Renal cortex interstitium (tissue), 11 donors: ENCODE data around the gene PGF. TPM values are rescaled to one million over a fixed set of nuclear protein-coding genes. Genes with fewer than 3 reads are reported as not detected.
"Not testable (repeated sequence)": the region's sequence is repeated elsewhere in the genome, so short reads cannot be mapped to it uniquely, and the experiment has no call there.

ENCODE experiments used
- DNase-seq, 11 donors: peaks; one replicate each; pipeline ENCODE4 v3.0.0-alpha.2; 2013; ENCODE audit warnings: low read depth in 9 of 11, low spot score in 4 of 11; ENCODE audit errors: extremely low read depth in 1 of 11
- polyA plus RNA-seq, 3 donors: library from polyadenylated mRNA; unstranded; fragments of 120-200 nt; gene quantifications; one replicate each; pipeline ENCODE4 v1.2.1, GENCODE V29; 2013; ENCODE audit not compliant: insufficient read length in 3 of 3

PGF gene
- polyA plus RNA-seq, 3 donors: 6.7 to 12.0 (median 8.2) TPM

DNA sequence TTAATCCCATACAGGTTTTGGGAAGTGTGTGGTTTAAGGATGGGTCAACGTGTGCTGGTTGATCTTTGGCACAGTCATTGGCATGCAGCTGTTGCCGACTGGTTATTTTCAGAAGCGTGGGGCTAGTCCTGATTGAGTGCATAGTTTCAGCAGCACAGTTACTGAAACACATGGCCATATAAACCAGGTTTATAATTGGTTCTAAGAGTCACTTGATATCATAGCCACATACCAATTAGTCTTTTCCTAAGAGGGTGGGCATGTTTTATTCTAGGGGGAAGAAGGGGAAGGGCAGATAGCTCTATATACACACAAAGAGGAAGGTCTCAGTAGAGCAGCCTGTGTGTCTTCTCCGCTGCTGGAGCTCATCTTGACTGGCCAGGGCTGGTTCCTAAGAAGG is 21.4 kb downstream of the PGF start:
- DNase-seq: no peak

DNA sequence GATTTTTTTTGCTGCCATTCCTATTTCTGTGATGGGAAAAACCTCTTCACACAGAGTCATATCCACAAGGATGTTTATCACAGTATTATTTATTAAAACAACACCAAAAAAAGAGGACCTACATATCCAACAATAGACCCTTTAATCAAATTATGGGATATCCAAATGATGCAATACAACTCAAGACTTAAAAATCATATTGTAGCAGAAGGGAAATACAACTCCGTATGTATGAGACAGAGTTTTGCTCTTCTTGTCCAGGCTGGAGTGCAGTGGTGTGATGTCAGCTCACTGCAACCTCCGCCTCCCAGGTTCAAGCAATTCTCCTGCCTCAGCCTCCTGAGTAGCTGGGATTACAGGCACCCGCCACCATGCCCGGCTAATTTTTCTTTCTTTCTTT is 22.5 kb downstream of the PGF start:
- not testable (repeated sequence) for DNase-seq

DNA sequence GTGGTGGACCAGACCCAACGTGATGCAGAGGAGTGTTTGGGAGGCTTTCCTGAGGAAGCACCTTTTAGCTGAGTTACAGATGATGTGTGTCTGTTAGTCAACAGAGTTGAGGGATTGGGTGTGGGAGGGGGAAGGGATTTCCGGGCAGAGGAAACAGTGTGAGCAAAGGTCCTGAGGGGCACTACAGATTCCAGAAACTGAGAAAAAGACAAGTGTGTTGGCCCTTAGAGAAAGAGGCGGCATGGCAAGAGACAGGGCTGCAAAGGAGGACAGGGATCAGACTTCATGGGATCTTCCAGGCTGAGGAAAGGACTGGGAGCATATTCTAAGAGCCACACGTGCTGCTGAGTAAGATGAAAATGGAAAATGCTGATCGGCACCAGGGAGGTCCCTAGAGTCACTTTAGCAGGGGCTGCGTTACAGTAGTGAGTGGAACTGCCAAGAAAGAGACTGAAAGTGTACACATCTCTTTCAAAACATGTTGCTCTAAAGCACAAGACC is 22.9 kb downstream of the PGF start:
- DNase-seq: no peak

DNA sequence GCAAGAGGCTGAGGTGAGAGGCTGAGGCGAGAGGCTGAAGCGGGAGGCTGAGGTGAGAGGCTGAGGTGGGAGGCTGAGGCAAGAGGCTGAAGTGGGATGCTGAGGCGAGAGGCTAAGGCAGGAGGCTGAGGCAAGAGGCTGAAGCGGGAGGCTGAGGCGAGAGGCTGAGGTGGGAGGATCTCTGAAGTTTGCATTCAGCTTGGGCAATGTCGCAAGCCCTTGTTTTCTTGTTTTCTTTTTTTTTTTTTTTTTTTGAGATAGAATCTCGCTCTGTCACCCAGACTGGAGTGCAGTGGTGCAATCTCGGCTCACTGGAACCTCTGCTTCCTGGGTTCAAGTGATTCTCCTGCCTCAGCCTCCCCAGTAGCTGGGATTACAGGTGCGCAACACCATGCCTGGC is 23.7 kb downstream of the PGF start:
- DNase-seq: not testable (repeated sequence)

DNA sequence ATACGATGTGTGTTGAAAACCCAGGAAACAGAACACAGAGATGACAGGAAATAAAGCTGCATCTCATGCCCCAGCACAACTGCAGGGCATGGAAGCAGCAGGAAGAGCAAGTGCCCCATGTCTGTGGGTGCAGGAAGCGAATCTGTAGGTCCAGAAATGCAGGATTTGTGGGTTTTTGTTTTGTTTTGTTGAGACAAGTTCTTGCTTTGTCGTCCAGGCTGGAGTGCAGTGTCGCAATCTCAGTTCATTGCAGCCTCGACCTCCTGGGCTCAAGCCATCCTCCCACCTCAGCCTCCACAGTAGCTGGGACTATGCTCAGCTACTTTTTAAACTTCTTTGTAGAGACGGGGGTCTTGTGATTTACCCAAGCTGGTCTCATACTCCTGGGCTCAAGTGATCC is 26.2 kb downstream of the PGF start:
- DNase-seq: no peak

DNA sequence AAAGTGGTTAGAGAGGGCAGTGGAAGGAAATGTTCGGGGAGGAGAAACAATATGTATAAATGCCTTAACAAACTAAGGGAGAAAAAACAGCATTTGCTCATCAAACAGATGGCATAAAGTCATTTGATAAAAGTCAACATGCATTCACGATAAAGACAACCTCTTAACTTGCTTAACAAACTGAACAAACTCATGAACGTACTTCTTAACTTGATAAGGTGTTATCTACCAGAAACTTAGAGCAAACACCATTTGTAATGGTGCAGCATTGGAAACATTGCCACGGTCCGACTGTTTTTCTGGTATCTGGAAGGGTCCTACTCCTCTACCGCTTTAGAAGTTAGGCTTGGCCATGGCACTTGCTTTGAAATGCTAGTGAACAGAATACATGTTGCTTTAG is 28.2 kb downstream of the PGF start:
- no peak for DNase-seq

DNA sequence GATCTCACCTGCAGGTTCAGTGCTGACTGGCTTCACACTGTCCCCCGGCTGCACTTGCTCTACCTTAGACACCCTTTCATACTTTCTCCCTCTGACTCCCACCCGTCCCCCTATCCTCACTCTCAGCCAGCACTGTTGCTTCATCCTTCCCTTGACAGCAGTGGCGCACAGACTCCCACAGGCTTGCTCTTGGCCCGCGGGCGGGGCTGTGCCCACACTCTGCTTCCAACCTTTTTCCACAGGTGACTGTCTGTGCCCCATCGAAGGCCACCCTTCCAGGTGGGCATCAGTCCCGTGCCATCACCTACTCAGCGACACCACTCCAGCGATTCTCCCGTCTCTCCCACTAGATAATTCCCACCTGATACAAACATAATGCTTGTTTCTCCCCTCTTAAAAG is 31.3 kb downstream of the PGF start:
- no peak for DNase-seq

DNA sequence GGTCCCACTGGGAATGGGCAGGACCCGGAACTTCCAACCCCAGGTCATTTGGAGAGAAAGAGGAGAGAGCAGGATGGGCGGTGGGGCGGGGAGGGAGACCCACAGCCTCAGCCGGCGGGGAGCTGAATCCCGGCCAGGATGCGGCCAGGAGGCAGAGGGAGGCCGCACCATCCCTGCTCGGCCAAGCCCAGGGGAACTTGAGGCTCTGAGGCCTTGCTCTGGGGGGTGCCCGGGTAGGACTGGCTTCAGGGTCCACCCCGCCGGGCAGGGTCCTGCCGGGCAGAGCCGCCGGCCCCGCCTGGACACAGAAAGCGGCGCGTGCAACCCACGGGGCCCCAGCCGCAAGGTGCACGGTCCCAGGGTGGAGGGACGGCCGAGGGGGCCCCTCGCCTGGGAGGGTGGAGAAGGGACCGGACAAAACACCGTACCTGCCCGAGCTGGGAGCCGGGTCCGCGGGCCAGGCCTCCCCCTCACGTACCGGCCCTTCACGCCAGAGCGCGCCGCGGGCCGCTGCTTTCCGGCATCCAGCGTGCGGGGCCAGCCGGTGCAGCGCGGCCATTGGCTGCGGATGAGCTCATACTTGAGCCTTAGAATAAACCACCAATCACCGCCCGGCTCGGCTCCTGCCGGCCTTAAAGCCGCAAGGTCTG is 32.5 kb downstream of the PGF start, which contains the start of gene RPS6KL1:
TSS of gene RPS6KL1 (minus strand) at position 509 of the 650 bp plus-strand sequence. CDS start 1,719 bp downstream, outside the sequence.
- DNase-seq: peak; percentile 33 to 79 (median 61)

DNA sequence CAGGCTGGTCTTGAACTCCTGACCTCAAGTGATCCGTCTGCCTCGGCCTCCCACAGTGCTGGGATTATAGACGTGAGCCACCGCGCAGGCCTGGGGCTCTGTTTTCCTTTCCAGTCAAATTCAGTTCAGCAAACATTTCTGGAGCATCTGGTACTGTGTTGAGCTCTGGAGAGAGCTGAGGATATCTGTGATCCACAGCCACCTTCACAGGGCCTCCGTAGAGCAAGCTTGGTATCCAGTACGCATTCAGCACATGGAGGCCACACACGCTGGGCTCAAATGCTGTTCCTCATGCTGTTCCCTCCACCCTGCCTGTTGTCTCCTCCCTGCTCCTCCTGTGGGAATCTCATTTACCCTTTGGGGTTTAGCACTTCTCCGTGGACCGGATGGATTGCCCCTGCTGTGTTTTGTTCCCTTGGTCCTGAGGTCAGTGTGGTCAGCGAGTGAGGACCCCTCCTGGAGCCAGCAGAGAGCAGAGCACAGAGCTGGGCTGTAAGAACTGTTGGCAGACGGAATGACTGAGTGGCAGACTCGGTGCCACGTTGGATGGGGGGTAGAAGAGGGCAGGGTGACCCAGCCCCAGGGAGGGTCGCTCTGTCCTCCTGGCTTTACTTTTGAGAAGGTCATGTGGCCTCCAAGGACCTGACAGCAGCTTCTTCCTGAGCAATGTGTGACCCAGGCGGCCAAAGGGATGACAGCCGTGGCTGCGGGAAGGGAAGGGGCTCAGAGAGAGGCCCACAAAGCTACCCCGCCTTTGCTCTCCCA is 33.2 kb downstream of the PGF start:
- no peak for DNase-seq

DNA sequence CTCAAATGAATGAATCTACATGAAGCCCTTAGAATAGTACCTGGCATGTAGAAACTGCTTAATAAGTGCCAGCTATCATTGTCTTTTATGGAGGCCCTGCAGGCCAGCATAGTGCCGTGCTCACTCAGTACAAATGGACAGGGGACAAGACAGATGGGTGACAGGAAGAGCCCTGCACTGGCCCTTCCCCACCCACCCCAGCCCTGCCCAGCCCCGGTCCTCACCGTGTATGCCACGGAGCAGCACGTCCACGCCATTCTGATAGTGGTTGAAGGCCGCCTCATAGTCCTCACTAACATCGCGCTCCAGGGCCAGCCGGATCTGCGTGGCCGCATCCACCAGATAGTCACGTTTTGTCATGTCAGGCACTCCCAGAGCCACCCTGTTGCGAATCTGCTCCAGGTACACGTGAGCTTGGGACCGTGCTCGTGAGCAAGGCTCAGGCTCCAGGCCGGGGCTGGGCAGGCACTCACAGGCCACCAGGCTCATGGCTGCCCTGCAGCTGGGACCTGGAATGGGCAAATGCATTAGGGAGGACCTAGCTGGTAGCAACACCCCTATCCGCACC is 34.3 kb downstream of the PGF start:
- DNase-seq: no peak

DNA sequence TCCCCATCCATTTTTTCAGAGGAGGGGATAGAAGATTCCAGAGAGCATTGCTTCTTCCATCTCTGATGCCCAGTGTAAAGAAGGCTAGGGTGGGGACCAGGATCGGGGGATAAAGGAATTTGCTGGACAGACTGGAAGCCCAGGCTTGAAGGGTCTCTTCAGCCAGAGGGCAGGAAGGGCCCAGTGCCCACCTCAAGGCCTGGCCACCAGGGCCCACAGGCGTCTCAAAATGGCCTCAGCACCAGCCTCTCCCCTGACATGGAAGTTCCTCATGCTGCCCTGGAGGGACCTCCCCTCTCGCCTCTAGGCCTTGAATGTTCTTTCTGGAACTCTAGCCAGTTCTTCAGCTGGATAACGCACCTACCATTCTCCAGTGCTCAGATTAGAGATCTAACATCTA is 35.1 kb downstream of the PGF start:
- no peak for DNase-seq

DNA sequence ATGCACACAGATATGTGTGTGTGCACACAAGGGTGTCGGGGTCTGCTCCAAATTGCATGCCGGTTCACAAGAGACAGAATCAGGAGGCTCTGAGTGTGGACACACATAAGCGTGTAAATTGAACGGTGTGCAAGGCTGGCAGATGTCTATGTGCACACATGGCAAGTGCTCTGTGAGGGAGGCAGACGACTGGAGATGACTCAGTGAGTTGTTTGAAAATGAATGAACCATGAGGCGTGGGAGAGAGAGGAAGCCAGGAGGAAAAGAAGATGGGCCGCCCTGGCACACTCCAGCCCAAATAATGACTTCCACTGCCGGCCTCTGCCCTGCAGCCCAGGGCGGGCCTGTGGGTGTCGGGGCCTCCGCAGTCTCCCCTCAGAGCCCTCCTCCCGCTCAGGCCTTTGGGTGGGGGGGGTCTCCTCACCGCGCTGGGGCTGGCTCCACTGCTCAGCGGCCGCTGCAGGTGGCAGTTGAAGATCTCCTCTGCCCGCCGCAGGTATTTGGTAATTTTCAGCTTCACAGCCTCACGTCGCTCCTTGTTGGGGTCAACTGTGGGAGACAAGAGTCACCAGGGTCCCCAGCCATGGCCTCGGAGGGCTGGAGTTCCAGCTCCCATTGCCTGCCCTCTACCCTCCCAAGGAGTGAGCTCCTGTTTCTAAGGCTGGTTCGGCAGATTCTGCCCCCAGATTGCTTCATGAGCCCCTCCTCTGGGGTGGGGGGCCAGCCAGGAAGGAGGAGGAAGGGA is 35.8 kb downstream of the PGF start:
- DNase-seq: no peak

DNA sequence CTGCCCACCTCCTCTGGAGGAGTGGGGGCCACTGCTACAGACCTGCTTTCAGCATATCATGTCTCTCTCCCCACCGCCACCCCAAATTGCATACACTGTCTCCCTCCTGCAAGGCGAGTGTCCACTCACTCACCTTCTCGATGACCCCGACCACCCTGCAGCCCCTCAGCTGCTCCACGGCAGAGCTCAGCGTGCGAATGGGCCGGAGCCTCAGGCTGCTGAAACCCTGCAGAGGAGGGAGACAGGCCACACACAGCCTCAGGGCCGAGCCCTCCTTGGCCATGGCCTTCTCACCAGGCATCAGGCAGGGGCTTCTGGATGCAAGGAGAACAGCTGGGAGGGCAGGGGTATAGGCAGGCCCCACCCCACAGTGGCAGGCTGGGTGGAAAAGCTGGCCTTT is 37.0 kb downstream of the PGF start:
- DNase-seq: no peak

DNA sequence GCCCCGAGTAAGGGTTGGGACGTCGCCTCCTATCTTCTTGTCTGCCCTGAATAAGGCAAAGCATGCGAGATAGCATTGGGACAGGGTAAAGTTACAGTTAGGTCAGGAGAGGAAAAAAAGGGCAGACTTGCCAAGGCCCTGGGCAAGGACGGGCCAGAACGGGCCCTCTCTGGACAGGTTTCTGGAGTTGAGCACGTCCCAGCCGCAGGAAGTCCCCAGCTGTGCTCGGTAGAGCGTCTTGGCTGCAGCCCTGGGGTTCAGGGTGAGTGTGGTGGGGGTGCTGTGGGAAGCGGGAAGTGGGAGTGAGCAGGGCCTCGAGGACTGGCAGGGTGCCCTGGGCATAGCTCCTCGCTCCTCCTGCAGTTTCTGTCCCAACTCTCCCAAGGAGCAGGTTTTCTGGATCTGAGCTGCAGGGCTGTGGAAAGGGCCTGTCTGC is 37.7 kb downstream of the PGF start:
- no peak for DNase-seq

DNA sequence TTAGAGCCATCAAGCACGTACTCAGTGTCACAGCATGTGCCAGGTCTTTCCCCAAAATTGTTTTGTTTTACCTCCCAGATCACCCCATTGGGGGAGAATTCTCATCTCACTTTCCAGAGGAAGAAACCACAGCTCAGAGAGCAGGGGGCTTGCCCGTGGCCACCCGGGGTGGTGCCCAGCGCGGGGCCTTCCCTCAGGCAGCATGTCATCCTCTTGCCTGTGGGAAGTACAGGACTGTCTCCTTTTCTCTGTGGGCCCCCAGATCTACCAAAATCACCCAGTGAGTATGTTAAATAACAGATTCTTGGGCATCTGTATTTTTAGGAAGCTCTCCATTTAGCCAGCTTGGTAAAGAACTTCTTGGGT is 38.2 kb downstream of the PGF start:
- no peak for DNase-seq

DNA sequence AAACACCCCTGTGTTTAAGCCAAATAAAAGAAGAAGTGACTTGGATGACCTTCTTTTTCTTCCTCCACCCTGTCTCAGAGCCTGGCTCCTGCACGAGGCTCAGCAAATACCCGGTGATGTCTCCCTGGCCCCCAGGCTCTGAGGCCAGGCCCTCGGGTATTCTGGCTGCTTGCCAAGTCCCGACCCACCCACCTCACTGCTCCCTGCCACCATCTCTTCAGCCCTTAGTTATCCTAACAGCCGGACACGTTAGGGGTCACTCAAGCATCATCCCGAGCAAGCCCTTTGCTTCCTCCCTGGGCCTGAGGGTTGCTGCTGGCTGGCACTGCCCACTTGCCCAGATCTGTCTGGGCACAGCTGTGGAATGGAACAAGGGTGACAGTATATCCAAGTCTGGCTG is 39.6 kb downstream of the PGF start:
- no peak for DNase-seq

DNA sequence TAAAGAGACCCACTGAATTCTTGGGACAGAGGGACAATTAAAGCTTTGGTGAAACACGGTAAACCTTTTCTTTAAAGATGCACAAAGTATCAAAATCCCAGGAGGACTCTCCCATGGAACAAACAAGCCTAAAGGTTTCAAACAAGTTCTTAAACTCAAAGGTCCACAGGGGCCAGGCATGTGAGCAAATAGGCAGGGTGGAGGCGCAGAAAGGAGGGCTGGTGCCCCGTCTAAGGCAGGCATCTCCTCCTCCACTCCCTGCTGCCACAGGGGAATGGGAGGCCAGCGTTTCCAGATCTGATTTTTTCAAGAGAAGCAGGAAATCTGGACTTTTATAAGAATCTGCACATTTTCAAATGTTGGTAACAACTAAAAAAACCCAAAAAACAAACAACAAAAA is 40.0 kb downstream of the PGF start:
- no peak for DNase-seq

DNA sequence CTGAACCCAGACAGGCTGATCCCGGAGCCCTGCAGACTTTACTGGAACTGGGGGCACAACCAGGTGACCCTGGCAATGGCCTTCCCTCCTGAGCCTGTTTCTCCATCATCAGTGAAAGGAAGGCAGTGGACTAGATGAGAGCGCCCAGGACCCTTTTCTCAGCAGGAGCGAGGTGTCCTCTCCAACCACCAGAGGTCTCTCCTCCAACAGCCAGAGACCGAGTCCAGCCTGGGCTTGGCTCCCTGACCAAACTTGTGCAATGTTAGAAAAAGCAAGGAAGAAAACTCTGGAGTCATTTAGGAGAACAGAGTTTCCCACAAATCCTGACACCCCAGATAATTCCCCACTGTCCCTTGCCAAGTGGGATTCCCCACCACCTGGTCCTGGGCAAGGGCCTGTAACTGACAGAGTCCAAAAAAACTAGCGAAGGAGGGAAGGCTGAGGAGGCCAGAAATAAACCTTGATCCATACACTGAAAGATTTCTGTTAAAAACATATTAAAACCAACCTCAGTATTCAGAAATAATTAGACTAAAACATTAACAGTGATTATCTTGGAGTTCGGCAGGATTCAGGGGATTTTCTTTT is 41.3 kb downstream of the PGF start:
- peak in 8 of 11 donors; percentile 21 to 71 (median 46) for DNase-seq

DNA sequence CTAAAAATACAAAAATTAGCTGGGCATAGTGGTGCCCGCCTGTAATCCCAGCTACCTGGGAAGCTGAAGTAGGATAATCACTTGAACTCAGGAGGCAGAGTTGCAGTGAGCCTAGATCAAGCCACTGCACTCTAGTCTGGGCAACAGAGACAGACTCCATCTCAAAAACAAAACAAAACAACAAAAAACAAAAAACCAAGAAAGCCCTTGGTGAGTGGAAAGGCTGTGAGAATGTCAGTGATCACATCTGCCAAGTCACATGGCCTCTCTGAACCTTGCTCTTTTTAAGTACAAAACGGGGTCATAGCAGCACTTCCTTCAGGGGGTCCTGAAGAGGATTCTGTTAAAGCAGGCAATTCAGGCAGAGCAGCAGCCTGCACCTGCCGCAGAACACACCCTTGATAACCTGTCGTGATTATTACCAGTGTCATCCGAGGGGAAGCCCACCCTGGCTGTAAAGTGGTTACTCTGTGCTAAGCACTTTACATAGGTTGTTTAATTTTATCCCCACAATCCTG is 41.9 kb downstream of the PGF start:
- no peak for DNase-seq
